WTC11 (cell line): ENCODE results near the gene ZNHIT1. TPM values are rescaled to one million over a fixed set of nuclear protein-coding genes. Genes with fewer than 3 reads are reported as not detected.

Source experiments
- ATAC-seq: fragments of 200-7000 bp; cut with Tn5 transposase; 2 replicates; pipeline ENCODE4 v1.10.0; 2021; ENCODE audit warnings: mild to moderate bottlenecking, moderate library complexity
- CTCF ChIA-PET: fragments of 300-600 bp; sonication (Branson Sonifier 250); formaldehyde crosslinking; loops from one replicate; lab custom pipeline; 2021; ENCODE audit warnings: antibody characterized with exemption; lab: Charles Lee
- POLR2A ChIA-PET: fragments of 350-600 bp; sonication (Branson Sonifier 250); formaldehyde crosslinking; loops from one replicate; lab custom pipeline; 2021; ENCODE audit warnings: antibody characterized with exemption; lab: Charles Lee
- DNase-seq: peaks from one replicate; pipeline ENCODE4 v3.0.0; 2021; ENCODE audit warnings: low spot score
- H3K27ac Mint-ChIP-seq: 2 replicates; pipeline ENCODE4 v1.8.0; 2021; ENCODE audit warnings: mixed read lengths
- H3K27me3 Mint-ChIP-seq: 2 replicates; pipeline ENCODE4 v1.8.0; 2021; ENCODE audit warnings: low read depth, mild to moderate bottlenecking, moderate library complexity, mixed read lengths
- H3K36me3 Mint-ChIP-seq: 2 replicates; pipeline ENCODE4 v1.8.0; 2021; ENCODE audit warnings: mixed read lengths
- H3K4me1 Mint-ChIP-seq: 2 replicates; pipeline ENCODE4 v1.8.0; 2022; ENCODE audit warnings: mixed read lengths
- H3K4me3 Mint-ChIP-seq: 2 replicates; pipeline ENCODE4 v1.8.0; 2021; ENCODE audit warnings: mild to moderate bottlenecking, moderate library complexity, mixed read lengths
- H3K9me3 Mint-ChIP-seq: 2 replicates; pipeline ENCODE4 v1.8.0; 2021; ENCODE audit warnings: mixed read lengths
- AFF4 ChIP-seq: sonication (generic); formaldehyde crosslinking; IDR thresholded peaks from 2 replicates; pipeline ENCODE4 v1.8.1; 2023; ENCODE audit warnings: mild to moderate bottlenecking, missing genetic modification reagents, borderline replicate concordance
- ARID4B ChIP-seq: sonication (generic); formaldehyde crosslinking; IDR thresholded peaks from 2 replicates; pipeline ENCODE4 v1.8.0; 2023; ENCODE audit warnings: missing genetic modification reagents, mild to moderate bottlenecking, borderline replicate concordance
- ATF6 ChIP-seq: sonication (generic); formaldehyde crosslinking; IDR thresholded peaks from 2 replicates; pipeline ENCODE4 v1.8.1; 2023; ENCODE audit warnings: mild to moderate bottlenecking, missing genetic modification reagents
- ELF4 ChIP-seq: sonication (generic); formaldehyde crosslinking; IDR thresholded peaks from 2 replicates; pipeline ENCODE4 v1.8.1; 2022; ENCODE audit warnings: low read depth, mild to moderate bottlenecking, moderate library complexity, missing genetic modification reagents
- EMX1 ChIP-seq: fragments of 250-450 bp; sonication (Bioruptor Pico); IDR thresholded peaks from 2 replicates; pipeline ENCODE4 v1.8.0; 2021; ENCODE audit warnings: mild to moderate bottlenecking
- GTF2I ChIP-seq: fragments of 250-450 bp; sonication (Bioruptor Pico); conservative IDR thresholded peaks from 2 replicates; pipeline ENCODE4 v1.4.0; 2021; ENCODE audit warnings: mild to moderate bottlenecking
- HMGA2 ChIP-seq: fragments of 250-450 bp; sonication (Bioruptor Pico); IDR thresholded peaks from 2 replicates; pipeline ENCODE4 v1.4.0; 2021; ENCODE audit warnings: mild to moderate bottlenecking, moderate library complexity
- HMGXB4 ChIP-seq: sonication (generic); formaldehyde crosslinking; IDR thresholded peaks from 2 replicates; pipeline ENCODE4 v1.8.1; 2023; ENCODE audit warnings: mild to moderate bottlenecking, moderate library complexity, missing genetic modification reagents
- PREB ChIP-seq: sonication (generic); formaldehyde crosslinking; IDR thresholded peaks from 2 replicates; pipeline ENCODE4 v1.8.1; 2022; ENCODE audit warnings: mild to moderate bottlenecking, missing genetic modification reagents, moderate library complexity, borderline replicate concordance
- RELA ChIP-seq: sonication (generic); formaldehyde crosslinking; IDR thresholded peaks from 2 replicates; pipeline ENCODE4 v1.8.1; 2022; ENCODE audit warnings: missing genetic modification reagents, mild to moderate bottlenecking, borderline replicate concordance
- SOX15 ChIP-seq: fragments of 250-450 bp; sonication (Bioruptor Pico); IDR thresholded peaks from 2 replicates; pipeline ENCODE4 v1.9.0; 2021; ENCODE audit warnings: mild to moderate bottlenecking
- USF1 ChIP-seq: sonication (generic); formaldehyde crosslinking; IDR thresholded peaks from 2 replicates; pipeline ENCODE4 v1.8.0; 2022; ENCODE audit warnings: mild to moderate bottlenecking, missing genetic modification reagents
- ZBTB21 ChIP-seq: sonication (generic); formaldehyde crosslinking; IDR thresholded peaks from 2 replicates; pipeline ENCODE4 v1.8.1; 2023; ENCODE audit warnings: mild to moderate bottlenecking, missing genetic modification reagents, borderline replicate concordance
- ZNF416 ChIP-seq: fragments of 250-450 bp; sonication (Bioruptor Pico); IDR thresholded peaks from 2 replicates; pipeline ENCODE4 v1.9.0; 2021; ENCODE audit warnings: mild to moderate bottlenecking, inconsistent platforms
- ZNF423 ChIP-seq: fragments of 250-450 bp; sonication (Bioruptor Pico); IDR thresholded peaks from 2 replicates; pipeline ENCODE4 v2.1.2; 2022; ENCODE audit warnings: mild to moderate bottlenecking, moderate library complexity
- total RNA-seq: library from RNA; stranded (reverse); gene quantifications from 3 replicates; pipeline ENCODE4 v1.2.3, GENCODE V29; 2021

Gene ZNHIT1
- total RNA-seq, 1 experiment from 2014 or later, result 63.9 TPM

GRCh38 chr7:101223528-101223927 lies 5.6 kb downstream of the ZNHIT1 start (continued):
- TF ChIP-seq HMGA2, result no peak
- no peak for TF ChIP-seq RELA (CRISPR knock-in tag)
- TF ChIP-seq AFF4, result no peak
- TF ChIP-seq SOX15 (CRISPR knock-in tag), result no peak

GRCh38 chr7:101225650-101226049 lies 7.7 kb downstream of the ZNHIT1 start:
- no peak overlapping the region for H3K4me3 Mint-ChIP-seq
- H3K4me1 Mint-ChIP-seq, result peaks cover 12% of the 10 kb centered on the region

More at GRCh38 chr7:101225650-101226049, 7.7 kb downstream of the ZNHIT1 start:
- peaks cover 34% of the 10 kb centered on the region for H3K36me3 Mint-ChIP-seq
- H3K27me3 Mint-ChIP-seq, result no peaks in the 10 kb centered on the region
- no peak for TF ChIP-seq HMGXB4
- no peak for TF ChIP-seq SOX15 (CRISPR knock-in tag)
- no peak for TF ChIP-seq EMX1
- no peak for TF ChIP-seq ARID4B (CRISPR knock-in tag)
- no peak for TF ChIP-seq GTF2I (CRISPR knock-in tag)
- TF ChIP-seq PREB (CRISPR knock-in tag), result no peak
- TF ChIP-seq ELF4 (CRISPR knock-in tag), result no peak
- TF ChIP-seq ZNF416, result no peak
- no peak for TF ChIP-seq ZBTB21 (CRISPR knock-in tag)
- no peak for TF ChIP-seq ATF6
- no peak for TF ChIP-seq USF1 (CRISPR knock-in tag)
- TF ChIP-seq ZNF423 (CRISPR knock-in tag), result no peak
- DNase-seq (no peak), ATAC-seq (no peak)
- ChIA-PET POLR2A (no interaction called here), CTCF (no interaction called here)
- H3K9me3 Mint-ChIP-seq, result no peaks in the 10 kb centered on the region
- H3K27ac Mint-ChIP-seq, result no peak overlapping the region
